Activated CD8-positive, alpha-beta T cell treated with anti-CD3 and anti-CD28 coated beads for 36 hours (primary cell): ENCODE data around the gene MAP3K1. TPM values are rescaled to one million over a fixed set of nuclear protein-coding genes. Genes with fewer than 3 reads are reported as not detected.

Experiments
- ATAC-seq: fragments of 200-7000 bp; cut with Tn5 transposase; one replicate; pipeline ENCODE4 v1.10.0; 2021; ENCODE audit warnings: mild to moderate bottlenecking, moderate library complexity
- CTCF ChIA-PET: fragments of 350-600 bp; sonication (Branson Sonifier 250); formaldehyde crosslinking; loops from one replicate; lab custom pipeline; 2021; ENCODE audit warnings: antibody characterized with exemption; lab: Charles Lee
- POLR2A ChIA-PET: fragments of 350-600 bp; sonication (Branson Sonifier 250); formaldehyde crosslinking; loops from one replicate; lab custom pipeline; 2021; ENCODE audit warnings: antibody characterized with exemption; lab: Charles Lee
- DNase-seq: peaks from one replicate; pipeline ENCODE4 v3.0.0-alpha.2; 2020
- H3K27ac Mint-ChIP-seq: one replicate; pipeline ENCODE4 v1.8.0; 2021; ENCODE audit warnings: mild to moderate bottlenecking, mixed read lengths
- H3K27me3 Mint-ChIP-seq: one replicate; pipeline ENCODE4 v1.8.0; 2021; ENCODE audit warnings: mixed read lengths
- H3K36me3 Mint-ChIP-seq: one replicate; pipeline ENCODE4 v1.8.0; 2021; ENCODE audit warnings: low read depth, mixed read lengths
- H3K4me1 Mint-ChIP-seq: one replicate; pipeline ENCODE4 v1.8.0; 2021; ENCODE audit warnings: low read depth, mixed read lengths
- H3K4me3 Mint-ChIP-seq: one replicate; pipeline ENCODE4 v1.8.0; 2021; ENCODE audit warnings: mild to moderate bottlenecking, moderate library complexity, mixed read lengths
- H3K9me3 Mint-ChIP-seq: one replicate; pipeline ENCODE4 v1.8.0; 2021; ENCODE audit warnings: mixed read lengths
- intact Hi-C: fragments of 100-400 bp; cut with micrococcal nuclease; formaldehyde crosslinking; loops from one replicate; pipeline ENCODE4 v1.10.0; 2022
- total RNA-seq, 2 experiments: library from RNA; stranded (reverse); gene quantifications; one replicate each; pipeline ENCODE4 v1.2.3, GENCODE V29; 2021
- TF ChIP-seq, protein P1 (sequence below): fragments of 200-600 bp; IDR thresholded peaks from one replicate; pipeline ENCODE4 v1.8.0; 2022; ENCODE audit warnings: antibody characterized with exemption, mild to moderate bottlenecking

The MAP3K1 gene
- total RNA-seq, 2 experiments from 2014 or later: 16.9 to 17.0 TPM

DNA sequence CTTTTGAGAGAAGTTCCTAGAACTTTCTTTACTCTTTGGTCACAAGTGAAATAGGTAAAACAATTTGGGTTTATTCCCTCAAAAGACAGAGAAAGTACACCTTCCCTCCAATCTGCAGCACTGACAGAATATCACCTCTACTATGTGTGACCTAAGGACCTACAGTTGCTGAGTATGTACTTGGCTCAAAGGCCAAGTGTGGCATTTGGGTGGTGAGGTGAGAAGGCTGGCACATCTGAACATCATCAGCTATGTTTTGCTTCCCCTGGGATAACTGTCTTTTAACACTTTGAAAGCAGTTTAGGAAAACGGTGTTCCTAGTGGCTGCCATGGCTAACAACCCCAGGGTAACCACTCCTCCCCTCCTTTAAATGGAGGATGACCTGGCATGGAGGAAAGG, 119.0 kb downstream of the MAP3K1 start:
- ATAC-seq (no peak), DNase-seq (no peak)
- H3K4me1 Mint-ChIP-seq: peaks cover 4% of the 10 kb centered on the region
- ChIA-PET CTCF (no interaction called here), POLR2A (interaction anchor here (0.6 kb wide), 1 partner anchor 118 kb away, joined by 3 read pairs; no protein-coding TSS in a partner anchor)
- intact Hi-C loops: no loop called here
- no peaks in the 10 kb centered on the region for H3K27me3 Mint-ChIP-seq
- H3K27ac Mint-ChIP-seq: no peak overlapping the region
- no peaks in the 10 kb centered on the region for H3K9me3 Mint-ChIP-seq
- H3K36me3 Mint-ChIP-seq: peaks cover 27% of the 10 kb centered on the region
- TF ChIP-seq, protein P1, sequence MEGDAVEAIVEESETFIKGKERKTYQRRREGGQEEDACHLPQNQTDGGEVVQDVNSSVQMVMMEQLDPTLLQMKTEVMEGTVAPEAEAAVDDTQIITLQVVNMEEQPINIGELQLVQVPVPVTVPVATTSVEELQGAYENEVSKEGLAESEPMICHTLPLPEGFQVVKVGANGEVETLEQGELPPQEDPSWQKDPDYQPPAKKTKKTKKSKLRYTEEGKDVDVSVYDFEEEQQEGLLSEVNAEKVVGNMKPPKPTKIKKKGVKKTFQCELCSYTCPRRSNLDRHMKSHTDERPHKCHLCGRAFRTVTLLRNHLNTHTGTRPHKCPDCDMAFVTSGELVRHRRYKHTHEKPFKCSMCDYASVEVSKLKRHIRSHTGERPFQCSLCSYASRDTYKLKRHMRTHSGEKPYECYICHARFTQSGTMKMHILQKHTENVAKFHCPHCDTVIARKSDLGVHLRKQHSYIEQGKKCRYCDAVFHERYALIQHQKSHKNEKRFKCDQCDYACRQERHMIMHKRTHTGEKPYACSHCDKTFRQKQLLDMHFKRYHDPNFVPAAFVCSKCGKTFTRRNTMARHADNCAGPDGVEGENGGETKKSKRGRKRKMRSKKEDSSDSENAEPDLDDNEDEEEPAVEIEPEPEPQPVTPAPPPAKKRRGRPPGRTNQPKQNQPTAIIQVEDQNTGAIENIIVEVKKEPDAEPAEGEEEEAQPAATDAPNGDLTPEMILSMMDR: no peak
- H3K4me3 Mint-ChIP-seq: no peak overlapping the region

DNA sequence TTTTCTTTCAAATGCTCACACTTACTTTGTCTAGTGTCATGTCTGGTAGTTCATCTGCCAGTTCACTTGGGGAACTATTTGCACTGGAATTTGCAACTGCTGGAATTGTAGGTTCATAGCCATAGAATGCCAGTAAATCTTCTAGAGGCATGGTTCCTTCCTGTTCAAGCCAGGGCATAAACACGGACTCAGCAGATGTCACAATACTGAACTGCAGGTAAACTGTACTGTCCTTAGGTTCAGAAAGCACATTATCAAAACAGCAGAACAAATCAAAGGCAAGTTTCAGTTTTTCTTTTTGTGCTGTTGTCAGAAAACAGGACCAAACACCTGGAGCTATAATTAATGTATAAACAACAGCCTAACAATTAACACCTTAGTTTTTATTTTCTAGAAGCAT, 123.5 kb downstream of the MAP3K1 start:
- H3K4me3 Mint-ChIP-seq: no peak overlapping the region
- no peak for ATAC-seq
- no peaks in the 10 kb centered on the region for H3K27me3 Mint-ChIP-seq
- peaks cover 40% of the 10 kb centered on the region for H3K36me3 Mint-ChIP-seq
- DNase-seq: no peak
- TF ChIP-seq, protein P1: no peak
- CTCF ChIA-PET: interaction anchor here (1.5 kb wide), 1 partner anchor 11 kb away, joined by 3 read pairs; no protein-coding TSS in a partner anchor
- intact Hi-C loops: no loop called here
- H3K27ac Mint-ChIP-seq: no peak overlapping the region
- POLR2A ChIA-PET: no interaction called here
- no peaks in the 10 kb centered on the region for H3K9me3 Mint-ChIP-seq
- peaks cover 3% of the 10 kb centered on the region for H3K4me1 Mint-ChIP-seq

DNA sequence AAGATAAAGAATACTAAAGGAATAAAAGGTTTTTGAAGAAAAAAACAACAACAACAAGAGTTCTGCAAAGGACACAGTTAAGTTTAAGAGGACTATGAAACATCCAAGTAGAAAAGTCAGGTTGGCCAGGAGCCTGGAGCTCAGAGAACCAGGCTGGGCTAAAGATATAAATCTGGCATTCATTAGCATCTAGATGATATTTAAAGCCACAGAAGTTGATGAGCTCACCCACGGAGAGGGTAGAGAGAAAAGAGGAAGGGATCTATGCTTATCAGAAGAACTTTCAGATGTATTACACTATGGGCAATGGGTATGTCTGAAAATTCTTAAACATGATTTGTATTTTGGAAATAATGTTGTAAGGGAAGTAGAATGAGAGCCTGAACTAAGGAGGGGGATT, 126.6 kb downstream of the MAP3K1 start:
- H3K36me3 Mint-ChIP-seq: peaks cover 39% of the 10 kb centered on the region
- intact Hi-C loops: no loop called here
- H3K4me1 Mint-ChIP-seq: peaks cover 3% of the 10 kb centered on the region
- POLR2A ChIA-PET: no interaction called here
- CTCF ChIA-PET: no interaction called here
- no peak overlapping the region for H3K27ac Mint-ChIP-seq
- DNase-seq (no peak), ATAC-seq (no peak)
- H3K27me3 Mint-ChIP-seq: no peaks in the 10 kb centered on the region
- TF ChIP-seq, protein P1: no peak
- H3K4me3 Mint-ChIP-seq: no peak overlapping the region
- H3K9me3 Mint-ChIP-seq: no peaks in the 10 kb centered on the region

Other genes starting within 250 kb of the MAP3K1 start
- gene SETD9, start 94.0 kb downstream of the MAP3K1 start, total RNA-seq: 1 to 10 TPM; 8.1 to 9.3 TPM
- 10 to 100 TPM; 12.2 to 12.8 TPM for gene MIER3, start 136.6 kb downstream of the MAP3K1 start, total RNA-seq